ENCODE measurements around the gene RHBDF2.

RHBDF2 gene

DNA sequence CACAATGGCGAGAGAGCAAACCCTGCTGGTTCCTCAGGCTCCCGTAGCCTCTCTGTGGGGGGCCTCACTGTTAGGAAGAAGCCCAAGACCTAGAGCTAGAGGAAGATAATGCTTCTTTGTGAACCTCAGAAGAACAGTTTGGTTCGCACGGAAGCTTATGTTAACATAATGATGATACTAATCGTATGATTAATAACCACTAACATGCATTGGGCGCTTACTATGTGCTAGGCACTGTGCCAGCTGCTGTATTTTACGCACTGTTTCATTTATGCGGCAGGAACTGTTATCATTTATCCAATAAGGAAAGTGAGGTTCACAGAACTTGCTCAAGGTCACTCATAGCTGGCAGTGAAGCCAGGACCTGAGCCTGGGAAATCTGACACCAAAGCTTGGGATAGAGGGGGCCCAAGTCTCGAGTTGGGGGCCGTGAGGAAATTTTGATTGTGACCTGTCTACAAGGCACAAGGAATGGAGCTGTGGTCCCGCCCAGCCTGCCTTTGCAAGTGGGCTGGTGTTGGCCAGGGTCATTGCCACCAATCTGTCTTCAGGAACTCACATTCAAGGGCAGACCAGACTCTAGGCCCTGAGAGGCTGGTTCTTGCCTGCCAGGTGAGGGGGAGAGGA is 45.4 kb upstream of the RHBDF2 start:
- H3K4me3 ChIP-seq (ENCODE audit: low read depth, low read length) = no peak overlapping the region
- TF ChIP-seq, protein P1, sequence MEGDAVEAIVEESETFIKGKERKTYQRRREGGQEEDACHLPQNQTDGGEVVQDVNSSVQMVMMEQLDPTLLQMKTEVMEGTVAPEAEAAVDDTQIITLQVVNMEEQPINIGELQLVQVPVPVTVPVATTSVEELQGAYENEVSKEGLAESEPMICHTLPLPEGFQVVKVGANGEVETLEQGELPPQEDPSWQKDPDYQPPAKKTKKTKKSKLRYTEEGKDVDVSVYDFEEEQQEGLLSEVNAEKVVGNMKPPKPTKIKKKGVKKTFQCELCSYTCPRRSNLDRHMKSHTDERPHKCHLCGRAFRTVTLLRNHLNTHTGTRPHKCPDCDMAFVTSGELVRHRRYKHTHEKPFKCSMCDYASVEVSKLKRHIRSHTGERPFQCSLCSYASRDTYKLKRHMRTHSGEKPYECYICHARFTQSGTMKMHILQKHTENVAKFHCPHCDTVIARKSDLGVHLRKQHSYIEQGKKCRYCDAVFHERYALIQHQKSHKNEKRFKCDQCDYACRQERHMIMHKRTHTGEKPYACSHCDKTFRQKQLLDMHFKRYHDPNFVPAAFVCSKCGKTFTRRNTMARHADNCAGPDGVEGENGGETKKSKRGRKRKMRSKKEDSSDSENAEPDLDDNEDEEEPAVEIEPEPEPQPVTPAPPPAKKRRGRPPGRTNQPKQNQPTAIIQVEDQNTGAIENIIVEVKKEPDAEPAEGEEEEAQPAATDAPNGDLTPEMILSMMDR (IDR thresholded peaks at IDR 0.05; ENCODE audit: low read depth, low read length, missing control alignments) = no peak
- DNase-seq (ENCODE audit: low read depth) = no peak

DNA sequence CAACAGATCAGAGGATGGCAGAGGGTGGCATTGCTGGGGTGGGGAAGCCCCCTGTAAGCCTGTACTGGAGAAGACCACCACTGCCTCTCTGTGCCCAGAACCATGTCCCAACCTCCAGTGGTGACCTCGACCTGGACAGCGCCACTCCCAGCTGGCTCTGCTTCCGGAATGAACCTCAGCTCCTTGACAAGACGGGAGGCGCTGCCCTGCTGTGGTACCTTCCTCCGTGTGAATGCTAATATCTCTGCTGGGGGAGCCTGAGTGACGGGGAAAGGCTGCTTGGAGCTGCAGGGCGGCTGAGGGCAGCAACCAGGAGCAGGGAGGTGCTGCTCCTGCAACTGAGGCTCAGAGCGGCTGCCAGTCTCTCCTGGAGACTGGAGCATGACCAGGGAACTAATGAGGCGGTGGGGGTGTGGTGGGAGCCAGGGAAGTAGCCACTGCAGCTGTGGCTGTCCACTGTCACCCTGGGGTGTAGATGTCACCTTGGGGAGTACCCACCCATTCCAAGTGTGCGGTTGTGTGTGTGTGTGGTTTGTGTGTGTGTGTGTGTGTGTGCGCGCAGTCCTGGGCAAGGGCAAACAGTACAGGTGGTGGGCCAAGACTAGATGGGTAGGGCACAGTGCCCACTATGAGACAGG is 44.8 kb upstream of the RHBDF2 start:
- TF ChIP-seq, protein P1 (IDR thresholded peaks at IDR 0.05; ENCODE audit: low read depth, low read length, missing control alignments) = no peak
- no peak overlapping the region for H3K4me3 ChIP-seq (ENCODE audit: low read depth, low read length)
- DNase-seq (ENCODE audit: low read depth) = no peak

DNA sequence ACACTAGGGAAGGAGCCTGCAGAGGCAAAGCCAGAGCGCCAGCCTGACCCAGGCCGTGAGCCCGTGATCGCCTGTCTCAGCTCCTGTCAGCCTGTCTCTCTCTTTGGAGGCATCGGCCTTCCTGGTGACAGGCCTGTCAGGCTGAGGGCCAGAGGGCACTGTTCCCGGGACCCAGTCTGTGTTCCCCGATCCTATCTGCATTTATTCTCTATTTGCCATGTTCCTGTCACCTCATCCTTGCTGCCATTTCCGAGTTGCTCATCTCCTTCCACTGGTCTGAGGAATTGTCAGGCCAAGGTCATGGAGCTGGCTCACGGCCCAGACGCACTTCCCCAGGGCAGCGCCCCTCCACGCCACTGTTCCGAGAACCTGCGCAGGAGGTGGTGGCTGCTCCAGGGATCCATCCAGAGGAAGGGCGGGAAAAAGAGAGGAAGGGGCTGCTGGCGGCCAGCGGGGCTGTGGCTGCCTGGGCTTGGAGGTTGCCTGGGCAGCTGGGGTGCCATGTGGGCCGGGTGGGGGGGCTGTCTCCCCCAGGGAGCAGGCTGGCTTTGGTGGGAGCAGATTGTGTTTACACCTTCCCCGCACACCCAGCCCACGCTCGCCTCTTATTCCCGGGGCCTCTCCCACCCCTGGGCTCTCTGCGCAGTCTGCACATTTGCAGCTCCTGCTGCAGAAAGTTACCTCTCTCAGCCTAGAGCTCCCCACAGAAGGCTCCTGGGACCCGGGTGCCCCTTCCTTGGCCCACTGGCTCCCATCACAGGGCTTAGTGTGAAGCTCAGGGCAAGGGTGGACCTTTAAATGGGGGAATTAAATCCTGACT is 43.5 kb upstream of the RHBDF2 start:
- TF ChIP-seq, protein P1 (IDR thresholded peaks at IDR 0.05; ENCODE audit: low read depth, low read length, missing control alignments) = no peak
- no peak overlapping the region for H3K4me3 ChIP-seq (ENCODE audit: low read depth, low read length)
- no peak for DNase-seq (ENCODE audit: low read depth)

DNA sequence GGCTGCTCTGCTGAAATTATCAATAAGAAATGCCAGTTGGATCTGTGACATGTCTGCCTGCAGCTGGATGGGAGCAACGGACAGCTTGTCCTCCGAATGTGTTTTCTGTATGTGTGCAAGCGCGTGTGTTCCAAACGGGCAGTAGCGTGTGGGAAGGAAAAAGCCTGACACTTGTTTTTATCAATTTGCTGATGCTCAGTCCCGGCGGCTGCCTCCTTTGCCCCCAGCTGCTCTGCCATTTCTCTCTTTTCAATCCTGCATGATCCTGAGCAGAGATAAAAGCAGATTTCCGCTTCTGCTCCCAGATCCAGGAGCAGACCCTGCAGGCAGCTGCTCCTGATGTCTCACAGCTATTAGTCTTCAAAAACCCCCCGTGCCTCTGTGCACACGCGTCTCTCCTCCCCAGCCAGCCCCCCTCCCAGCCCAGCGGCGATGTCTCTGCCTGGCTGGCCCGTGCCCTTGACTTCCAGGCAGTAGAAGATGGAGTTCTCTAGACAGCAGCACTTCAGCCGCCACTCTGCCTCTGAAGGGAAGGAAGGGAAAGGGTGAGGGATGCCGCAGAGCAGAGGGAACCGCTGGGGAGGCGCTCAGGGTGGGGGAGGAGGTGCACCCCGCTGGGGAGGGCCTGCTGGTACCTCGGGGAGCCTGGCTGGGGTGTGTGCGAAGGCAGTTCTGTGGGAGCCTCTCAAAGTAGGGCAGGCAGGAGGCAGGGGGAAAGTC is 42.8 kb upstream of the RHBDF2 start:
- TF ChIP-seq, protein P1 (IDR thresholded peaks at IDR 0.05; ENCODE audit: low read depth, low read length, missing control alignments) = no peak
- H3K4me3 ChIP-seq (ENCODE audit: low read depth, low read length) = no peak overlapping the region
- no peak for DNase-seq (ENCODE audit: low read depth)

DNA sequence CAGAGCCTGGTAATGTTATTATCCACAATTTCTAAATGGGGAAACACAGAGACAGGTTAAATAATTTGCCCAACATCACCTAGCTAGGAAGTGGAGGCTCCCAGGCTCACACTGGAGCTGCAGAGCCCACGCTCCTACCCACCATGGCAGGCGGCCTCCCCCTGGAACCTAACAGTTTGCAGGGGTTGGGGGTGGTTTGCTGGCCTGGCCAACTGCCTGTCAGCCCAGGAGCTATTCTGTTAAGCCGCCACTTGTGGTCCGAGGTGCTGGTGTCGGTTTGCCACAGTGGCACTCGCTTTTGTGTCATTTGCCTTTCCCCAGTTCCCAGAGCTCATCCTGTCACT is 42.2 kb upstream of the RHBDF2 start:
- TF ChIP-seq, protein P1 (IDR thresholded peaks at IDR 0.05; ENCODE audit: low read depth, low read length, missing control alignments) = no peak
- no peak overlapping the region for H3K4me3 ChIP-seq (ENCODE audit: low read depth, low read length)
- no peak for DNase-seq (ENCODE audit: low read depth)

DNA sequence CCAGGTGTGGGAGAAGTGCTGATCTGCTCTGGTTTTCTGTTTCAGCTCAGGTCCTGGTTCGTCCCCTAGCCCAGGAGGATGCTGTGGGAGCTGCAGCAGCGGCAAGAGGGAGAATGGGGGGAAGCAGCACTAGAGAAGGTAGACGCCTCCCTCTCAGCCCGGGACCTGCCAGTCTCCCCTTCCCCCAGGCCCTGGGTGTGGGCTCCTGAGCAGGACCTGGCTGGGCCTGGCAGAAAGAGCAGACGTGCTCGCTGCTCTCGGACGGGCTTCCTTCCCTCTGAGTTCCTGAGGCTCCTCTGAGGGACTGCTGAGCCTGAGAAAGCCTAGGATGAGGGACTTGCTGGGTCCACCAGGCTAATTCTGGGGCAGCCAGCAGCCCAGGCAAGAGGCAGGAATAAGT is 41.8 kb upstream of the RHBDF2 start:
- H3K4me3 ChIP-seq (ENCODE audit: low read depth, low read length) = no peak overlapping the region
- TF ChIP-seq, protein P1 (IDR thresholded peaks at IDR 0.05; ENCODE audit: low read depth, low read length, missing control alignments) = no peak
- no peak for DNase-seq (ENCODE audit: low read depth)
